RCC 7860 (cell line): ENCODE measurements around the gene SCUBE3.

Experiments used
- DNase-seq: peaks from one replicate; pipeline ENCODE4 v3.0.0-alpha.2; 2015; ENCODE audit warnings: low spot score
- FAIRE-seq: peaks from 2 replicates; lab custom pipeline; 2012; peaks lifted over from hg19 to GRCh38; lab: Jason Lieb, UNC

Gene SCUBE3

GRCh38 chr6:35297601-35298481, 84.1 kb downstream of the SCUBE3 start, which contains the start of gene DEF6:
DEF6 (plus strand) TSS chr6:35297818; CDS start chr6:35297857, 39 bp downstream.
- DNase-seq (no peak), FAIRE-seq (no peak)

GRCh38 chr6:35298625-35299140, 84.9 kb downstream of the SCUBE3 start:
- DNase-seq (no peak), FAIRE-seq (no peak)

GRCh38 chr6:35299674-35300073, 85.9 kb downstream of the SCUBE3 start:
- DNase-seq (no peak), FAIRE-seq (no peak)

GRCh38 chr6:35300848-35301247, 87.1 kb downstream of the SCUBE3 start:
- FAIRE-seq (no peak), DNase-seq (no peak)
